D721Med (cell line): ENCODE data around the gene CDH23.

Experiments used
- DNase-seq: peaks from one replicate; pipeline ENCODE4 v3.0.0; 2011; ENCODE audit warnings: low spot score; ENCODE audit not compliant: insufficient read length
- FAIRE-seq: peaks from 2 replicates; lab custom pipeline; 2011; peaks lifted over from hg19 to GRCh38; lab: Jason Lieb, UNC
- TF ChIP-seq, protein P1 (sequence below): IDR thresholded peaks from 2 replicates; pipeline ENCODE4 v1.5.1; 2012; ENCODE audit warnings: mild to moderate bottlenecking, control low read depth; ENCODE audit not compliant: insufficient read depth; ENCODE audit errors: missing control alignments

Gene CDH23

DNA sequence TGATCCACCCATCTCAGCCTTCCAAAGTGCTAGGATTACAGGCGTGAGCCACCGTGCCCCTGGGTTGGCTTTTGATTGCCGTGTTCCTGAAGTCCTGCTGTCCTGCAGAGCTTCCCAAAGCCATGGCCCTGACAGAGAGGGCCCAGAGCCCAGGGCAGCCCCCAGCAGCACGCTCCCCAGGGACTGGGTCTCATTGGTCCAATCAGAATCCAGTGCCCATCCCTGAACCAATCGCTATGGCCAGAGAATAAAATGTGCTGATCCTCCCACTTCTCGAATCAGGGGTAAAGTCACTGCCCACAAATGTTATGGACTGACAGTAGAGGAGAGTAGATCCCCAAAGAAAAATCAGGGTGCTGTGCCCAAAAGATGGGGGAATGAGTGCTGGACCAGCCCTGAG lies 327.8 kb downstream of the CDH23 start:
- FAIRE-seq (no peak), DNase-seq (no peak)
- TF ChIP-seq, protein P1, sequence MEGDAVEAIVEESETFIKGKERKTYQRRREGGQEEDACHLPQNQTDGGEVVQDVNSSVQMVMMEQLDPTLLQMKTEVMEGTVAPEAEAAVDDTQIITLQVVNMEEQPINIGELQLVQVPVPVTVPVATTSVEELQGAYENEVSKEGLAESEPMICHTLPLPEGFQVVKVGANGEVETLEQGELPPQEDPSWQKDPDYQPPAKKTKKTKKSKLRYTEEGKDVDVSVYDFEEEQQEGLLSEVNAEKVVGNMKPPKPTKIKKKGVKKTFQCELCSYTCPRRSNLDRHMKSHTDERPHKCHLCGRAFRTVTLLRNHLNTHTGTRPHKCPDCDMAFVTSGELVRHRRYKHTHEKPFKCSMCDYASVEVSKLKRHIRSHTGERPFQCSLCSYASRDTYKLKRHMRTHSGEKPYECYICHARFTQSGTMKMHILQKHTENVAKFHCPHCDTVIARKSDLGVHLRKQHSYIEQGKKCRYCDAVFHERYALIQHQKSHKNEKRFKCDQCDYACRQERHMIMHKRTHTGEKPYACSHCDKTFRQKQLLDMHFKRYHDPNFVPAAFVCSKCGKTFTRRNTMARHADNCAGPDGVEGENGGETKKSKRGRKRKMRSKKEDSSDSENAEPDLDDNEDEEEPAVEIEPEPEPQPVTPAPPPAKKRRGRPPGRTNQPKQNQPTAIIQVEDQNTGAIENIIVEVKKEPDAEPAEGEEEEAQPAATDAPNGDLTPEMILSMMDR, result no peak

DNA sequence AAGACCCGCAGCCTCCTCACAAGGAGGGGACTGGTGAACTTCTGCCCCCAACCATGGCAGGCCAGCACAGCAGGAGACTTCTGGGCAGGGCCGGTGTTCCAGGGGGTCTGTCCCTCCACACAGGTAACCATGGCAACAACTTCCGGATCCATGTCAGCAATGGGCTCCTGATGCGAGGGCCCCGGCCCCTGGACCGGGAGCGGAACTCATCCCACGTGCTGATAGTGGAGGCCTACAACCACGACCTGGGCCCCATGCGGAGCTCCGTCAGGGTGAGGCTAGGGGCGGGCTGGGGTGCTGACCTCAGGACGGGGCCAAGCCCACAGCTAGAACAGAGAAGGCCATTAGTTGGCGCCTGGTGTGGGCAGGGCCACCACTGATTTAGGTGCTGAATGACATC lies 328.5 kb downstream of the CDH23 start:
- FAIRE-seq (no peak), DNase-seq (no peak)
- TF ChIP-seq, protein P1, result no peak

DNA sequence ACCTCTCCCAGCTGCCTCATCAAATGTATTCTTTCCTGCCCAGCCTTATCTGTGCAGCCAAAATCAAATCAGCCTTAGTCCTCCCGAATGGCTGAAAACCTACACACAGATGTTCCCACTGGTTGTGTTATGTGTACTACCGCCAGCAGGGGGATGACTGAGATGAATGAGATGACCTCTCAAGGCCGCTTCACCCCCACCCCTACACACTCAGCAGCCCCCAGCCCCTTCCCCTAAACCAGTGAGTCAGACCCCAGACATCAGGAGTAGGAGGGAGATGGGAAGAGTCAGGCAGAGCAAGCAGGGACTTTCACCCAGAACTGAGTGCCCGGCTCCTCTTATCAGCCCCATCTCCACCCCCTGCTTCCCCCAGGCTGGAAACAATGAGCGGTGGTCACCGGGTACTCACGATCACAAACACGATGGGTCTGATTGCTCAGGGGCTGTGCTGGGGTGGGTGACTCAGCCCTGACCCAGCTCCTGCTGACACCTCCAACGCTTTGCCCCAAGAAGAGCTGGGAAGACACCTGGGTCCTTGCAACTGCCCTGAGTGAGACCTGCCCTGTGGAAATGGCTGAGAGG lies 329.4 kb downstream of the CDH23 start:
- DNase-seq (no peak), FAIRE-seq (no peak)
- TF ChIP-seq, protein P1, result no peak

- DNase-seq, result no peak
- TF ChIP-seq, protein P1, result no peak
- FAIRE-seq, result no peak
Observed at GRCh38 chr10:71726580-71727104, 329.9 kb downstream of the CDH23 start.

DNA sequence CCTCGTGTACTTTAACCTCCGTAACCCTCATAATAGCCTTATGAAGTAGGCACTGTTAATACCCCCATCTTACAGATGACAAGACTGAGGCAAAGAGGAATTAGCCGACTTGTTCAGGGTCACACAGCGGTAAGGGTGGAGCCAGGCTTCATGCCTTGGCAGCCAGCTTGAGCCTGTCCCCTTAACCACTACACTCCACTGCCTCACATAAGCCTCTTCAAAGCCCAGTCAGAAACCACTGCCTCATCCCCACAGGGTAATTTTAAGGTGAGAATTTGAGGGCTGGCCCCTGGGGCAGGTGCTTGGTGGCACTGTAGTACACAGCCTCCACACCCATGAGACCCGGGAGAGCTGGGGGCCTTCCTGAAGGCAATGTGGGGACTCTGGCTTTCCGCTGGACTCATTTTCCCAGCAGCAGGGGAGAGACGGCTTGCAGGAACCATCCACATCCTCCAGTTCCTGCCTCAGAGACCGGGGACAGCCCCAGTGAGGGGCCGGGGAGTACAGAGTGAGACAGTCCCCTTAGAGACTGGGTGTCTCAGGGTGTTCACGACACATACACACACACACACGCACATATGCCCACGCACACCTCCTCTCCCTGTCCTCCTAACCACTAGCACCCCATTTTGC lies 330.5 kb downstream of the CDH23 start:
- TF ChIP-seq, protein P1, result no peak
- FAIRE-seq (no peak), DNase-seq (no peak)

GRCh38 chr10:71727738-71728737 lies 331.3 kb downstream of the CDH23 start:
- TF ChIP-seq, protein P1, result no peak
- FAIRE-seq, result no peak
- peak; percentile 93 for DNase-seq
